Ovary (tissue), 9 donors: ENCODE results near the gene SLC5A2. TPM values are rescaled to one million over a fixed set of nuclear protein-coding genes. Genes with fewer than 3 reads are reported as not detected.
A peak's percentile ranks its signal among the peaks of the same experiment; 100 is the strongest.

ENCODE experiments used
- DNase-seq, 5 donors: peaks; one replicate each; pipeline ENCODE4 v3.0.0-alpha.2; 2019 to 2020
- H3K27ac ChIP-seq, 2 donors: fragments of 200-600 bp; one replicate each; pipeline versions ENCODE4 v1.5.1 to v1.8.0; 2019 to 2022
- H3K27me3 ChIP-seq: fragments of 200-600 bp; one replicate; pipeline ENCODE4 v1.8.0; 2022
- H3K36me3 ChIP-seq: fragments of 200-600 bp; sonication (generic); one replicate; pipeline ENCODE4 v1.5.1; 2019
- H3K4me1 ChIP-seq: one replicate; pipeline ENCODE4 v1.8.1; 2013; ENCODE audit warnings: mild to moderate bottlenecking, moderate library complexity; ENCODE audit not compliant: insufficient read depth
- H3K4me3 ChIP-seq: fragments of 200-600 bp; sonication (generic); one replicate; pipeline ENCODE4 v1.5.1; 2017
- H3K9me3 ChIP-seq, 2 donors: fragments of 200-600 bp in 1 of 2; sonication (generic) in 1 of 2; one replicate each; pipeline versions ENCODE4 v1.5.1 to v1.8.1; 2013 to 2019; ENCODE audit warnings: mild to moderate bottlenecking in 1 of 2, moderate library complexity in 1 of 2
- CTCF ChIP-seq, 3 donors: fragments of 450-650 bp in 2 of 3; fragments of 200-600 bp in 1 of 3; IDR thresholded peaks; one replicate each; pipeline versions ENCODE4 v1.5.1 to v1.8.0; 2016 to 2022; ENCODE audit warnings: antibody characterized with exemption in 3 of 3, mild to moderate bottlenecking in 1 of 3
- EP300 ChIP-seq: sonication (generic); formaldehyde crosslinking; IDR thresholded peaks from one replicate; pipeline ENCODE4 v1.6.1; 2017; ENCODE audit warnings: antibody characterized with exemption
- POLR2A ChIP-seq: fragments of 450-650 bp; IDR thresholded peaks from one replicate; pipeline ENCODE4 v1.6.1; 2017; ENCODE audit warnings: antibody characterized with exemption, mild to moderate bottlenecking, moderate library complexity
- WGBS, 3 donors: extraction: QIAGEN DNeasy Blood & Tissue Kit in 1 of 3; methylation state at CpG; one replicate each; pipeline versions ENCODE4 v1.1.5 to v1.1.7; 2013 to 2017; 5-methylcytosine and 5-hydroxymethylcytosine counted together
- intact Hi-C, 4 donors: fragments of 100-400 bp; cut with DNase I; formaldehyde crosslinking; loops; one replicate each; pipeline versions ENCODE4 v1.11.0 to v1.15.1; 2022 to 2023
- polyA plus RNA-seq, 2 donors: library from polyadenylated mRNA; stranded (reverse); fragments of 200-250 nt in 1 of 2; fragments of 350-450 nt in 1 of 2; fragmentation: Illumina TruSeq in 1 of 2; extraction: RNeasy Lipid Tissue Mini Kit (QIAGEN cat#74804) in 1 of 2; gene quantifications; one replicate each; pipeline ENCODE4 v1.2.3, GENCODE V29; 2013 to 2014
- total RNA-seq, 7 donors: library from RNA; depleted of rRNA in 2 of 7; stranded (reverse); fragments of >200 nt in 2 of 7; fragmentation: NEBNext Ultra II Directional in 3 of 7; extraction: Animal tissue kit (Norgen Biotek cat#: 25700) in 3 of 7; gene quantifications; one replicate each; pipeline versions ENCODE4 v1.1.0 to v1.2.4, GENCODE V29; 2016 to 2023
- donor health status: DM: no; HTN: no; CAD: no; lungs with moderate emphysema.
- donor health status: DM: no; HTN: no; CAD: no.
- donor health status: Bipolar disorder and iron deficiency.
- donor health status: DM: yes; HTN: yes; CAD: no.
- donor health status: DM: no; HTN: no; CAD: no.
- donor health status: DM: yes; HTN: yes; CAD: no.

SLC5A2 gene
- total and polyA plus RNA-seq, 9 donors: 0.13 to 1.7 (median 0.40) TPM; not detected in 1

GRCh38 chr16:31461921-31462804 lies 20.8 kb upstream of the SLC5A2 start:
- TF ChIP-seq CTCF (IDR thresholded peaks at IDR 0.05): no peak
- no peak for TF ChIP-seq POLR2A
- TF ChIP-seq EP300: no peak
- Histone ChIP-seq H3K27ac (no peak overlapping the region), H3K27me3 (no peaks in the 10 kb centered on the region), H3K4me1 (peaks cover 9% of the 10 kb centered on the region), H3K4me3 (no peak overlapping the region), H3K9me3 (no peaks in the 10 kb centered on the region), H3K36me3 (no peaks in the 10 kb centered on the region)
- 86 to 91% (median 89%) methylated on average over 34 to 35 of the region's 35 CpGs for WGBS, 3 donors
- peak in 2 of 5 donors; percentile 42 to 50 for DNase-seq
- intact Hi-C loops: loop anchor here in 1 of 4 donors (2.0 kb wide), 1 partner anchor 47 kb away; the partner anchor contains the start of gene RUSF1

GRCh38 chr16:31464348-31464769 lies 18.6 kb upstream of the SLC5A2 start:
- Histone ChIP-seq H3K4me1 (peaks cover 2% of the 10 kb centered on the region), H3K4me3 (no peak overlapping the region), H3K27ac (no peak overlapping the region), H3K36me3 (no peaks in the 10 kb centered on the region), H3K9me3 (no peaks in the 10 kb centered on the region), H3K27me3 (no peaks in the 10 kb centered on the region)
- DNase-seq: peak in 2 of 5 donors; percentile 33 to 38
- intact Hi-C loops: no loop called here
- WGBS, 3 donors: 90 to 94% (median 91%) methylated on average over 35 to 36 of the region's 36 CpGs
- TF ChIP-seq POLR2A (no peak), CTCF (IDR thresholded peaks at IDR 0.05) (no peak), EP300 (no peak)

GRCh38 chr16:31464781-31465260 lies 18.1 kb upstream of the SLC5A2 start:
- H3K4me1 ChIP-seq: peaks cover 2% of the 10 kb centered on the region
- peak in 1 of 5 donors; percentile 20 for DNase-seq
- H3K27ac ChIP-seq: no peak overlapping the region
- no peak for TF ChIP-seq EP300
- no peak for TF ChIP-seq POLR2A
- TF ChIP-seq CTCF (IDR thresholded peaks at IDR 0.05): no peak
- 86 to 94% (median 89%) methylated on average over 17 of the region's 17 CpGs for WGBS, 3 donors
- H3K27me3 ChIP-seq: no peaks in the 10 kb centered on the region
- intact Hi-C loops: no loop called here
- H3K4me3 ChIP-seq: no peak overlapping the region
- H3K36me3 ChIP-seq: no peaks in the 10 kb centered on the region
- no peaks in the 10 kb centered on the region for H3K9me3 ChIP-seq

- TF ChIP-seq EP300 (no peak), POLR2A (no peak), CTCF (IDR thresholded peaks at IDR 0.05) (no peak)
- Histone ChIP-seq H3K36me3 (no peaks in the 10 kb centered on the region), H3K27me3 (no peaks in the 10 kb centered on the region), H3K4me3 (no peak overlapping the region), H3K27ac (no peak overlapping the region), H3K9me3 (no peaks in the 10 kb centered on the region), H3K4me1 (no peaks in the 10 kb centered on the region)
- peak in 2 of 5 donors; percentile 18 to 32 for DNase-seq
- intact Hi-C loops: no loop called here
- WGBS, 3 donors: 89 to 93% (median 91%) methylated on average over 20 of the region's 20 CpGs
These were observed 17.0 kb upstream of the SLC5A2 start for GRCh38 chr16:31465788-31466370.
